ENCODE measurements around the gene STAT3. TPM values are rescaled to one million over a fixed set of nuclear protein-coding genes. Genes with fewer than 3 reads are reported as not detected.
A peak's percentile ranks its signal among the peaks of the same experiment; 100 is the strongest.

STAT3 gene
- total and polyA plus RNA-seq, 9 of the 15 experiments (the other 6 are each of a cell fraction or from before 2014, with no cell fraction given): 90.0 to 179 (median 114) TPM

GRCh38 chr17:42276609-42277341 lies 111.5 kb downstream of the STAT3 start (continued):
- no peak for TF ChIP-seq KLF6 (CRISPR knock-in tag; IDR thresholded peaks at IDR 0.05; ENCODE audit: borderline replicate concordance)
- no peak for TF ChIP-seq ZNF79 (CRISPR knock-in tag; IDR thresholded peaks at IDR 0.05; ENCODE audit: low read depth)
- TF ChIP-seq ZBTB33 (CRISPR knock-in tag; IDR thresholded peaks at IDR 0.05): no peak
- no peak for TF ChIP-seq MBD1 (CRISPR knock-in tag; IDR thresholded peaks at IDR 0.05)
- 0 out of 2 replicates have a peak, but pooled peaks have one; percentile 22 for TF ChIP-seq ARID3A (IDR thresholded peaks at IDR 0.05; ENCODE audit: borderline replicate concordance, low read depth, low read length)
- TF ChIP-seq CHD4 (IDR thresholded peaks at IDR 0.05; ENCODE audit: insufficient read depth, insufficient replicate concordance, low read depth, low read length, poor library complexity, severe bottlenecking): no peak
- peak; percentile 66; the same call in 1 of the 2 replicates for TF ChIP-seq ZNF584 (CRISPR knock-in tag; IDR thresholded peaks at IDR 0.05; ENCODE audit: low read depth)
- peak; percentile 68; the same call in 1 of the 2 replicates for TF ChIP-seq BRD4 (IDR thresholded peaks at IDR 0.05)
- no peak for TF ChIP-seq SMAD1 (IDR thresholded peaks at IDR 0.05; ENCODE audit: low read depth, low read length, partially characterized antibody)
- TF ChIP-seq ZNF124 (CRISPR knock-in tag; IDR thresholded peaks at IDR 0.05): no peak
- TF ChIP-seq ZBTB2 (IDR thresholded peaks at IDR 0.05): peak; percentile 60; the same call in 1 of the 2 replicates
- TF ChIP-seq GATAD2A (IDR thresholded peaks at IDR 0.05): peak; percentile 85; the same call in 1 of the 2 replicates
- TF ChIP-seq CREB1 (IDR thresholded peaks at IDR 0.05): no peak
- TF ChIP-seq CREB1 (CRISPR knock-in tag; IDR thresholded peaks at IDR 0.05): peak; percentile 33; the same call in 1 of the 2 replicates
- TF ChIP-seq ZNF277 (CRISPR knock-in tag; IDR thresholded peaks at IDR 0.05; ENCODE audit: borderline replicate concordance): no peak
